ENCODE measurements around the gene FFAR1.

DNA sequence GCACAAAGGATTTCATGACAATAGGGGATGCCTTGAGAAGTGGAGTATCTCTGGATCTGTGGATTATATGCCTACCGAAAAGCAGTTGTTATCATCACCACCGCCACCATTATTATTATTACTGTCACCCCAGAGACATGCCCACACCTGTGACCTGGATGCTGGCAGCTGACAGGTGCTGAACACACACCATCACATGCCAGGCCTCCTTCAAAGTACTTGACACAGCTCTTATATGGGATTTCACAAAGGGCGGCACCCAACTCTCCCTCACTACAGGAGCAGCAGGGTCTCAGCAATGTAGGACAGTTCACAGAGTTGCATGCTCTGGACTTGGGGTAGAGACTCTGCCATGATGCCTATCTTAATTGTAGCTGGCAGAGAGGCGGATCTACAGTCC is 17.6 kb downstream of the FFAR1 start:
- TF ChIP-seq, protein P1, sequence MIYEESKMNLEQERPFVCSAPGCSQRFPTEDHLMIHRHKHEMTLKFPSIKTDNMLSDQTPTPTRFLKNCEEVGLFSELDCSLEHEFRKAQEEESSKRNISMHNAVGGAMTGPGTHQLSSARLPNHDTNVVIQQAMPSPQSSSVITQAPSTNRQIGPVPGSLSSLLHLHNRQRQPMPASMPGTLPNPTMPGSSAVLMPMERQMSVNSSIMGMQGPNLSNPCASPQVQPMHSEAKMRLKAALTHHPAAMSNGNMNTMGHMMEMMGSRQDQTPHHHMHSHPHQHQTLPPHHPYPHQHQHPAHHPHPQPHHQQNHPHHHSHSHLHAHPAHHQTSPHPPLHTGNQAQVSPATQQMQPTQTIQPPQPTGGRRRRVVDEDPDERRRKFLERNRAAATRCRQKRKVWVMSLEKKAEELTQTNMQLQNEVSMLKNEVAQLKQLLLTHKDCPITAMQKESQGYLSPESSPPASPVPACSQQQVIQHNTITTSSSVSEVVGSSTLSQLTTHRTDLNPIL (CRISPR knock-in tag; IDR thresholded peaks at IDR 0.05; ENCODE audit: low read depth): no peak
- TF ChIP-seq, protein P2, sequence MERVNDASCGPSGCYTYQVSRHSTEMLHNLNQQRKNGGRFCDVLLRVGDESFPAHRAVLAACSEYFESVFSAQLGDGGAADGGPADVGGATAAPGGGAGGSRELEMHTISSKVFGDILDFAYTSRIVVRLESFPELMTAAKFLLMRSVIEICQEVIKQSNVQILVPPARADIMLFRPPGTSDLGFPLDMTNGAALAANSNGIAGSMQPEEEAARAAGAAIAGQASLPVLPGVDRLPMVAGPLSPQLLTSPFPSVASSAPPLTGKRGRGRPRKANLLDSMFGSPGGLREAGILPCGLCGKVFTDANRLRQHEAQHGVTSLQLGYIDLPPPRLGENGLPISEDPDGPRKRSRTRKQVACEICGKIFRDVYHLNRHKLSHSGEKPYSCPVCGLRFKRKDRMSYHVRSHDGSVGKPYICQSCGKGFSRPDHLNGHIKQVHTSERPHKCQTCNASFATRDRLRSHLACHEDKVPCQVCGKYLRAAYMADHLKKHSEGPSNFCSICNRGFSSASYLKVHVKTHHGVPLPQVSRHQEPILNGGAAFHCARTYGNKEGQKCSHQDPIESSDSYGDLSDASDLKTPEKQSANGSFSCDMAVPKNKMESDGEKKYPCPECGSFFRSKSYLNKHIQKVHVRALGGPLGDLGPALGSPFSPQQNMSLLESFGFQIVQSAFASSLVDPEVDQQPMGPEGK (CRISPR knock-in tag; IDR thresholded peaks at IDR 0.05; ENCODE audit: borderline replicate concordance): no peak
- TF ChIP-seq, protein P3, sequence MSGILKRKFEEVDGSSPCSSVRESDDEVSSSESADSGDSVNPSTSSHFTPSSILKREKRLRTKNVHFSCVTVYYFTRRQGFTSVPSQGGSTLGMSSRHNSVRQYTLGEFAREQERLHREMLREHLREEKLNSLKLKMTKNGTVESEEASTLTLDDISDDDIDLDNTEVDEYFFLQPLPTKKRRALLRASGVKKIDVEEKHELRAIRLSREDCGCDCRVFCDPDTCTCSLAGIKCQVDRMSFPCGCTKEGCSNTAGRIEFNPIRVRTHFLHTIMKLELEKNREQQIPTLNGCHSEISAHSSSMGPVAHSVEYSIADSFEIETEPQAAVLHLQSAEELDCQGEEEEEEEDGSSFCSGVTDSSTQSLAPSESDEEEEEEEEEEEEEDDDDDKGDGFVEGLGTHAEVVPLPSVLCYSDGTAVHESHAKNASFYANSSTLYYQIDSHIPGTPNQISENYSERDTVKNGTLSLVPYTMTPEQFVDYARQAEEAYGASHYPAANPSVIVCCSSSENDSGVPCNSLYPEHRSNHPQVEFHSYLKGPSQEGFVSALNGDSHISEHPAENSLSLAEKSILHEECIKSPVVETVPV (CRISPR knock-in tag; IDR thresholded peaks at IDR 0.05): no peak
- no peak for TF ChIP-seq BACH2 (CRISPR knock-in tag; IDR thresholded peaks at IDR 0.05; ENCODE audit: borderline replicate concordance)
- TF ChIP-seq RARB (CRISPR knock-in tag; IDR thresholded peaks at IDR 0.05): no peak
- no peak for TF ChIP-seq CSDC2 (CRISPR knock-in tag; IDR thresholded peaks at IDR 0.05)
- no peak for TF ChIP-seq ZFP3 (CRISPR knock-in tag; IDR thresholded peaks at IDR 0.05)
- TF ChIP-seq ZFP30 (CRISPR knock-in tag; IDR thresholded peaks at IDR 0.05): no peak

Data from SK-N-SH treated with all-trans-retinoic acid at 6 μM for 48 hours (cell line).